Heart right ventricle (tissue), 16 donors: Measurements from ENCODE around the gene FARP1. TPM values are rescaled to one million over a fixed set of nuclear protein-coding genes. Genes with fewer than 3 reads are reported as not detected.
"Not testable (repeated sequence)": the region's sequence is repeated elsewhere in the genome, so short reads cannot be mapped to it uniquely, and the experiment has no call there.

Source experiments
- ATAC-seq, 8 donors: fragments of 200-7000 bp; cut with Tn5 transposase; one replicate each; pipeline ENCODE4 v1.9.1; 2020; ENCODE audit warnings: mild to moderate bottlenecking in 8 of 8, moderate library complexity in 8 of 8, moderate number of reproducible peaks in 1 of 8
- DNase-seq, 2 donors: peaks; one replicate each; pipeline ENCODE4 v3.0.0-alpha.2; 2020
- H3K27ac ChIP-seq, 10 donors: fragments of 200-600 bp; sonication (generic) in 2 of 10; one replicate each; pipeline versions ENCODE4 v1.5.0 to v1.8.0; 2020 to 2022; ENCODE audit warnings: mild to moderate bottlenecking in 3 of 10
- H3K27me3 ChIP-seq, 7 donors: fragments of 200-600 bp; one replicate each; pipeline ENCODE4 v1.8.0; 2021 to 2022; ENCODE audit warnings: mild to moderate bottlenecking in 2 of 7
- H3K36me3 ChIP-seq, 9 donors: fragments of 200-600 bp; sonication (generic) in 1 of 9; one replicate each; pipeline versions ENCODE4 v1.5.0 to v1.8.0; 2020 to 2022; ENCODE audit warnings: mild to moderate bottlenecking in 2 of 9
- H3K4me1 ChIP-seq, 9 donors: fragments of 200-600 bp; sonication (generic) in 1 of 9; one replicate each; pipeline versions ENCODE4 v1.5.0 to v1.8.0; 2020 to 2022; ENCODE audit warnings: mild to moderate bottlenecking in 4 of 9
- H3K4me3 ChIP-seq, 10 donors: fragments of 200-600 bp; sonication (generic) in 2 of 10; one replicate each; pipeline versions ENCODE4 v1.5.0 to v1.8.0; 2020 to 2022; ENCODE audit warnings: mild to moderate bottlenecking in 7 of 10, moderate library complexity in 2 of 10
- H3K9me3 ChIP-seq, 11 donors: fragments of 200-600 bp in 10 of 11; sonication (generic) in 2 of 11; one replicate each; pipeline versions ENCODE4 v1.5.0 to v1.8.0; 2013 to 2022; ENCODE audit warnings: mild to moderate bottlenecking in 2 of 11, control low read depth in 1 of 11, moderate library complexity in 1 of 11
- CTCF ChIP-seq, 9 donors: fragments of 200-600 bp; sonication (generic) in 2 of 9; IDR thresholded peaks; one replicate each; pipeline versions ENCODE4 v1.5.0 to v1.8.0; 2021 to 2022; ENCODE audit warnings: antibody characterized with exemption in 9 of 9, mild to moderate bottlenecking in 5 of 9, moderate library complexity in 1 of 9
- WGBS, 2 donors: extraction: QIAGEN DNeasy Blood & Tissue Kit; methylation state at CpG; one replicate each; pipeline ENCODE4 v1.1.7; 2013; ENCODE audit warnings: inconsistent platforms in 1 of 2; 5-methylcytosine and 5-hydroxymethylcytosine counted together
- intact Hi-C, 10 donors: fragments of 100-400 bp; cut with DNase I; formaldehyde crosslinking; loops; one replicate each; pipeline versions ENCODE4 v1.11.1 to v1.14.2; 2022
- polyA plus RNA-seq, 2 donors: library from polyadenylated mRNA; stranded (reverse); fragments of 200-250 nt; gene quantifications; one replicate each; pipeline ENCODE4 v1.2.3, GENCODE V29; 2013
- total RNA-seq, 10 donors: library from RNA; stranded (reverse); fragmentation: NEBNext Ultra II Directional in 3 of 10; extraction: Animal tissue kit (Norgen Biotek cat#: 25700) in 3 of 10; gene quantifications; one replicate each; pipeline versions ENCODE4 v1.2.1 to v1.2.4, GENCODE V29; 2021 to 2023
- donor health status: Arrhythmogenic right ventricular cardiomyopathy.
- donor health status: ischemic (EF 13 %, LVEDD 7.1; RV severe dilation, severe dysfunction).
- donor health status: healthy with polysubstance abuse.
- donor health status: DM: no; HTN: yes; CAD: no.
- donor health status: DM: no; HTN: no; CAD: no.
- donor health status: ischemic (EF 25% LVEDD 6.9; RV normal size, moderate dysfunction).
- donor health status: ischemic (EF 25% LVEDD 5.7; RV mildly dilated, moderate dysfunction).
- donor health status: healthy.
- donor health status: DM: yes; HTN: yes; CAD: no.
- donor health status: Ischemic cardiomyopathy.
- donor health status: ischemic (EF 35%, LVEDD 5.7; RV mildly dilated, moderate dysfunction).
- donor health status: nonischemic (EF 11% LVEDD 7.7; RV severe dilation, severe dysfunction).
- donor health status: DM: yes; HTN: yes; CAD: no.
- donor health status: PGD.
- donor health status: ischemic (EF 29% LVEDD 5.4; RV normal size, mild dysfunction).
- donor health status: nonischemic (EF 23%, LVEDD 6.1; RV moderate dilation, normal function).

FARP1 gene
- total and polyA plus RNA-seq, 12 donors, result 6.9 to 72.9 (median 17.1) TPM

GRCh38 chr13:98411617-98412265 is 268.8 kb downstream of the FARP1 start:
- H3K36me3 ChIP-seq, result peaks cover 0 to 73% (median 14%) of the 10 kb centered on the region in 9 donors
- H3K27me3 ChIP-seq, result no peaks in the 10 kb centered on the region
- WGBS, 2 donors, result 73 to 76% methylated on average over 16 of the region's 16 CpGs
- peak overlapping the region in 2 of 10 donors; percentile 1 to 36 for H3K4me3 ChIP-seq
- peak overlapping the region in 1 of 10 donors; percentile 74 for H3K27ac ChIP-seq
- no peak for DNase-seq
- intact Hi-C loops, result no loop called here
- H3K9me3 ChIP-seq, result peaks cover 0 to under 1% (median 0%) of the 10 kb centered on the region in 11 donors
- peaks cover 0 to 6% (median 0%) of the 10 kb centered on the region in 9 donors for H3K4me1 ChIP-seq
- TF ChIP-seq CTCF (IDR thresholded peaks at IDR 0.05), result no peak
- peak in 6 of 8 donors; percentile 19 to 55 (median 42) for ATAC-seq

GRCh38 chr13:98413278-98413677 is 270.4 kb downstream of the FARP1 start:
- H3K27me3 ChIP-seq, H3K4me1 ChIP-seq, intact Hi-C loops, H3K9me3 ChIP-seq, H3K27ac ChIP-seq, DNase-seq, ATAC-seq, H3K4me3 ChIP-seq: not testable (repeated sequence)
- WGBS, 2 donors, result 95 to 99% methylated on average over 3 of the region's 3 CpGs
- peaks cover 0 to 83% (median 14%) of the 10 kb centered on the region in 9 donors for H3K36me3 ChIP-seq

- Histone ChIP-seq H3K9me3 (peaks cover 0 to 3% (median 0%) of the 10 kb centered on the region in 11 donors), H3K4me3 (no peak overlapping the region), H3K4me1 (peaks cover 0 to 6% (median 0%) of the 10 kb centered on the region in 9 donors), H3K27ac (no peak overlapping the region), H3K36me3 (peaks cover 0 to 87% (median 14%) of the 10 kb centered on the region in 9 donors), H3K27me3 (no peaks in the 10 kb centered on the region)
- WGBS, 2 donors, result 84 to 89% methylated on average over 7 of the region's 7 CpGs
- TF ChIP-seq CTCF (IDR thresholded peaks at IDR 0.05), result no peak
- intact Hi-C loops, result no loop called here
- ATAC-seq (no peak), DNase-seq (no peak)
Measured at GRCh38 chr13:98413796-98414195, 270.9 kb downstream of the FARP1 start.

- Histone ChIP-seq H3K4me1 (peaks cover 0 to 6% (median 0%) of the 10 kb centered on the region in 9 donors), H3K36me3 (peaks cover 0 to 87% (median 14%) of the 10 kb centered on the region in 9 donors), H3K27me3 (no peaks in the 10 kb centered on the region), H3K9me3 (peaks cover 0 to 3% (median 0%) of the 10 kb centered on the region in 11 donors), H3K4me3 (no peak overlapping the region), H3K27ac (no peak overlapping the region)
- no peak for TF ChIP-seq CTCF (IDR thresholded peaks at IDR 0.05)
- DNase-seq (no peak), ATAC-seq (no peak)
- WGBS, 2 donors, result 97% methylated on average over 18 of the region's 18 CpGs
- intact Hi-C loops, result no loop called here
Measured at GRCh38 chr13:98415326-98416070, 272.6 kb downstream of the FARP1 start.
